Measurements from ENCODE around the gene UNC5B.
"Not testable (repeated sequence)": the region's sequence is repeated elsewhere in the genome, so short reads cannot be mapped to it uniquely, and the experiment has no call there.

The UNC5B gene

DNA sequence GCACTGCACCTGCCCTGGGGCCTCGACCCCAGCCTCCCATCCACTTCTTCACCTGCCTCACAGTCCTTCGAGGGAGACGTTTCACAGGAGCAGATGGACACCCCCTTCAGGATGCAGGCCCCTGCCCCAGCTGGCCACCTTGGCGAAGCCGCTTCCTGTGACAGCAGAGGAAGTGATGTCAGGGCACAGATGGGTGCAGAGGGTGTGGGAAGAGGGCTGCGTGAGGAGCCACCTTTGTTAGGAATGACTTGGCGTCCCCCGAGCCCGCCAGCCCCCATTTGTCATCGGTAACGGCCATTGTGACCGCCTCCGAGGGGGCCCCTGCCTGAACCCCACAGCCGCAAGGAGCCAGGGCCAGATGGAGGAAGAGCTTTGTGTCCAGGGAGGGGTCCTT, 59.3 kb downstream of the UNC5B start:
- peaks cover 1% of the 10 kb centered on the region for H3K4me1 ChIP-seq (ENCODE audit: insufficient read depth, poor library complexity, severe bottlenecking)
- DNase-seq (ENCODE audit: low spot score) (no peak), ATAC-seq (ENCODE audit: low read depth) (no peak)
- H3K27me3 ChIP-seq (ENCODE audit: insufficient read depth, poor library complexity, severe bottlenecking) = no peaks in the 10 kb centered on the region
- no peaks in the 10 kb centered on the region for H3K9me3 ChIP-seq (ENCODE audit: severe bottlenecking)
- no peaks in the 10 kb centered on the region for H3K36me3 ChIP-seq (ENCODE audit: low read depth)
- no peak overlapping the region for H3K27ac ChIP-seq (ENCODE audit: poor library complexity, severe bottlenecking)
- no peak overlapping the region for H3K4me3 ChIP-seq (ENCODE audit: severe bottlenecking)
- no peak for TF ChIP-seq CTCF (IDR thresholded peaks at IDR 0.05; ENCODE audit: poor library complexity, severe bottlenecking)

- no peak for DNase-seq (ENCODE audit: low spot score)
Measured at GRCh38 chr10:71272056-71272771, 59.8 kb downstream of the UNC5B start.

GRCh38 chr10:71272974-71273373, 60.6 kb downstream of the UNC5B start:
- not testable (repeated sequence) for H3K4me1 ChIP-seq (ENCODE audit: insufficient read depth, poor library complexity, severe bottlenecking); H3K9me3 ChIP-seq (ENCODE audit: severe bottlenecking); DNase-seq (ENCODE audit: low spot score); ATAC-seq (ENCODE audit: low read depth); H3K4me3 ChIP-seq (ENCODE audit: severe bottlenecking); H3K27ac ChIP-seq (ENCODE audit: poor library complexity, severe bottlenecking); H3K36me3 ChIP-seq (ENCODE audit: low read depth); H3K27me3 ChIP-seq (ENCODE audit: insufficient read depth, poor library complexity, severe bottlenecking)

More at GRCh38 chr10:71272056-71272771, 59.8 kb downstream of the UNC5B start:
- no peaks in the 10 kb centered on the region for H3K36me3 ChIP-seq (ENCODE audit: low read depth)
- no peak overlapping the region for H3K27ac ChIP-seq (ENCODE audit: poor library complexity, severe bottlenecking)
- H3K9me3 ChIP-seq (ENCODE audit: severe bottlenecking) = no peaks in the 10 kb centered on the region
- H3K27me3 ChIP-seq (ENCODE audit: insufficient read depth, poor library complexity, severe bottlenecking) = no peaks in the 10 kb centered on the region
- no peak overlapping the region for H3K4me3 ChIP-seq (ENCODE audit: severe bottlenecking)
- ATAC-seq (ENCODE audit: low read depth) = peak; percentile 36; the same call in 1 of the 3 replicates
- no peaks in the 10 kb centered on the region for H3K4me1 ChIP-seq (ENCODE audit: insufficient read depth, poor library complexity, severe bottlenecking)
- no peak for TF ChIP-seq CTCF (IDR thresholded peaks at IDR 0.05; ENCODE audit: poor library complexity, severe bottlenecking)

GRCh38 chr10:71273506-71273905, 61.1 kb downstream of the UNC5B start:
- TF ChIP-seq CTCF (IDR thresholded peaks at IDR 0.05; ENCODE audit: poor library complexity, severe bottlenecking) = no peak
- ATAC-seq (ENCODE audit: low read depth) (no peak), DNase-seq (ENCODE audit: low spot score) (no peak)
- Histone ChIP-seq H3K27ac (ENCODE audit: poor library complexity, severe bottlenecking) (no peak overlapping the region), H3K36me3 (ENCODE audit: low read depth) (no peaks in the 10 kb centered on the region), H3K9me3 (ENCODE audit: severe bottlenecking) (no peaks in the 10 kb centered on the region), H3K4me1 (ENCODE audit: insufficient read depth, poor library complexity, severe bottlenecking) (no peaks in the 10 kb centered on the region), H3K27me3 (ENCODE audit: insufficient read depth, poor library complexity, severe bottlenecking) (no peaks in the 10 kb centered on the region), H3K4me3 (ENCODE audit: severe bottlenecking) (no peak overlapping the region)

DNA sequence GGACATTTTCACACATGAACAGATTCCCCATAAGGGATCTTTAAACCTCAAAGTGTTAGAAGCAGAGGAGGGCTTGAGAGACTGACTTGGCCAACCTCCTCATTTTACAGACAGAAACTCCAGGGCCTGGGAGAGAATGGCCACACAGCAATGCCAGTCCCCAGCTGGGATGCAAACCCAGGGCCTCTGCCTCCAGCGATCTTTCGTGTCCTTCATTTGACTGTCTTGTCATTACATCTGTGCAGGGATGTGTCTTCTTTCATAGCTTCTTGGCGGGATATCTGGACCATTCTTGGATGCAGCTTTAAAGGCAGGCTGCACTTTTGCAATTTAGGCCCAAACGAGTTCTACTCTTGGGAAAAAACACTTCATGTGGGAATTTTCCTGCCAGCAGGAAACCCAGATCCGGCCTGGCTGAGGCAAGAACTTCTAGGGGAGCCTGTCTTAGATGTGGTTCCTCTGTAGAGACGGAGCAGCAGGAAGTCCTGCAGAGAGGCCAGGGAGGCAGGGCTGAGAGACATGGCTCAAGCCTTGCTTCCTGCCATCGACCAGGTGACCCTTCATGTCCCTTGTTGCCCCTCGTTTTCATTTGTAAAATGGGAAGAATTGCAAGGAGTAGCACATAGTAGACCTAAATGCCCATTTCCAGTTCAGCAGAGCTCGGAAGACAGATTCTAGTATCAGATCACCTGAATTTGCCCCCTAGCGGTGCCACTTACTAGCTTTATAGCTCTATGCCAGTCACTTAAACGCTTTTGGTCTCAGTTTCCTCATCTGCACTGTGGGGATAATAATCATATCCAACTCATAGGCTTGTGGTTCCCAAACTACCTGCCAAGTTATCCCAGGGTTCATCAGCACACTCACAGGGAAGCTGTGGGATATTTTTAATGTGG, 62.8 kb downstream of the UNC5B start:
- ATAC-seq (ENCODE audit: low read depth) (no peak), DNase-seq (ENCODE audit: low spot score) (no peak)
- no peaks in the 10 kb centered on the region for H3K36me3 ChIP-seq (ENCODE audit: low read depth)
- H3K4me1 ChIP-seq (ENCODE audit: insufficient read depth, poor library complexity, severe bottlenecking) = no peaks in the 10 kb centered on the region
- no peaks in the 10 kb centered on the region for H3K27me3 ChIP-seq (ENCODE audit: insufficient read depth, poor library complexity, severe bottlenecking)
- no peak for TF ChIP-seq CTCF (IDR thresholded peaks at IDR 0.05; ENCODE audit: poor library complexity, severe bottlenecking)
- H3K9me3 ChIP-seq (ENCODE audit: severe bottlenecking) = no peaks in the 10 kb centered on the region
- H3K4me3 ChIP-seq (ENCODE audit: severe bottlenecking) = no peak overlapping the region
- no peak overlapping the region for H3K27ac ChIP-seq (ENCODE audit: poor library complexity, severe bottlenecking)

Measured in RWPE2 (cell line).